ENCODE data around the gene USP7. TPM values are rescaled to one million over a fixed set of nuclear protein-coding genes. Genes with fewer than 3 reads are reported as not detected.

The USP7 gene
- total RNA-seq, 4 donors from 2014 or later, result 57.9 to 93.6 (median 85.5) TPM

- 93% methylated on average over 6 of the region's 6 CpGs for WGBS, 2 donors
- no peaks in the 10 kb centered on the region for H3K36me3 ChIP-seq
Measured at GRCh38 chr16:8948069-8948593, 15.6 kb downstream of the USP7 start.

GRCh38 chr16:8946544-8946943, 17.2 kb downstream of the USP7 start:
- Histone ChIP-seq H3K4me3 (replicated peaks in 1 of 3) (no peak overlapping the region), H3K4me1 (peaks cover 42 to 70% of the 10 kb centered on the region in 2 donors), H3K36me3 (no peaks in the 10 kb centered on the region), H3K27me3 (no peaks in the 10 kb centered on the region), H3K9me3 (no peaks in the 10 kb centered on the region), H3K27ac (no peak overlapping the region)
- intact Hi-C loops (cut with DNase I), result no loop called here
- peak in 1 of 2 donors; percentile 29 for DNase-seq
- 49 to 52% methylated on average over 6 of the region's 6 CpGs for WGBS, 2 donors
- TF ChIP-seq POLR2A (IDR thresholded peaks at IDR 0.05) (no peak), CTCF (IDR thresholded peaks at IDR 0.05) (no peak)

More at GRCh38 chr16:8948069-8948593, 15.6 kb downstream of the USP7 start:
- Histone ChIP-seq H3K27ac (no peak overlapping the region), H3K4me3 (replicated peaks in 1 of 3) (no peak overlapping the region), H3K9me3 (no peaks in the 10 kb centered on the region), H3K4me1 (peaks cover 43 to 65% of the 10 kb centered on the region in 2 donors), H3K27me3 (no peaks in the 10 kb centered on the region)
- DNase-seq, result no peak
- TF ChIP-seq CTCF (IDR thresholded peaks at IDR 0.05) (no peak), POLR2A (IDR thresholded peaks at IDR 0.05) (no peak)
- intact Hi-C loops (cut with DNase I), result no loop called here

GRCh38 chr16:8945626-8946296, 17.9 kb downstream of the USP7 start:
- no peaks in the 10 kb centered on the region for H3K36me3 ChIP-seq
- no peaks in the 10 kb centered on the region for H3K9me3 ChIP-seq
- H3K4me3 ChIP-seq (replicated peaks in 1 of 3), result no peak overlapping the region
- no peak for TF ChIP-seq POLR2A (IDR thresholded peaks at IDR 0.05)
- TF ChIP-seq CTCF (IDR thresholded peaks at IDR 0.05), result no peak
- DNase-seq, result no peak
- intact Hi-C loops (cut with DNase I), result no loop called here
- no peak overlapping the region for H3K27ac ChIP-seq
- H3K27me3 ChIP-seq, result no peaks in the 10 kb centered on the region
- peaks cover 34 to 63% of the 10 kb centered on the region in 2 donors for H3K4me1 ChIP-seq
- 90 to 91% methylated on average over 3 of the region's 3 CpGs for WGBS, 2 donors

GRCh38 chr16:8943966-8944759, 19.5 kb downstream of the USP7 start:
- whole genome bisulfite sequencing, 2 donors, result 64 to 83% methylated on average over 5 of the region's 5 CpGs
- H3K9me3 ChIP-seq, result no peaks in the 10 kb centered on the region
- TF ChIP-seq CTCF (IDR thresholded peaks at IDR 0.05) (no peak), POLR2A (IDR thresholded peaks at IDR 0.05) (no peak)
- H3K36me3 ChIP-seq, result no peaks in the 10 kb centered on the region
- intact Hi-C loops (cut with DNase I), result no loop called here
- H3K4me1 ChIP-seq, result peaks cover 21 to 56% of the 10 kb centered on the region in 2 donors
- no peak overlapping the region for H3K27ac ChIP-seq
- no peaks in the 10 kb centered on the region for H3K27me3 ChIP-seq
- H3K4me3 ChIP-seq (replicated peaks in 1 of 3), result no peak overlapping the region
- DNase-seq, result no peak
